C4-2B (cell line): Measurements from ENCODE around the gene PRKG2.

Source experiments
- CTCF ChIP-seq: fragments of 450-650 bp; conservative IDR thresholded peaks from 2 replicates; pipeline ENCODE4 v1.5.1; 2017; ENCODE audit warnings: mild to moderate bottlenecking
- ZFX ChIP-seq: fragments of 450-650 bp; IDR thresholded peaks from 2 replicates; pipeline ENCODE4 v1.6.1; 2017

GRCh38 chr4:81049907-81050306, 165.1 kb downstream of the PRKG2 start:
- TF ChIP-seq CTCF (no peak), ZFX (no peak)
